HAP-1 (cell line): Measurements from ENCODE around the gene POC1A.

Experiments used
- DNase-seq, 2 experiments: peaks; one replicate each; pipeline ENCODE4 v3.0.0-alpha.2; 2016 to 2020; ENCODE audit warnings: low spot score in 2 of 2
- H3K27me3 ChIP-seq: fragments of 250-450 bp; sonication (Bioruptor Pico); 2 replicates; pipeline ENCODE4 v1.5.1; 2020; ENCODE audit warnings: low read depth, mild to moderate bottlenecking, moderate library complexity
- H3K36me3 ChIP-seq: fragments of 250-450 bp; sonication (Bioruptor Pico); replicated peaks from 2 replicates; pipeline ENCODE4 v1.5.1; 2020; ENCODE audit warnings: mild to moderate bottlenecking
- H3K4me1 ChIP-seq: fragments of 250-450 bp; sonication (Bioruptor Pico); 2 replicates; pipeline ENCODE4 v1.5.1; 2020; ENCODE audit warnings: mild to moderate bottlenecking
- H3K4me3 ChIP-seq: fragments of 250-450 bp; sonication (Bioruptor Pico); 2 replicates; pipeline ENCODE4 v1.5.1; 2020; ENCODE audit warnings: mild to moderate bottlenecking, moderate library complexity
- H3K9me3 ChIP-seq: fragments of 250-450 bp; sonication (Bioruptor Pico); 2 replicates; pipeline ENCODE4 v1.5.1; 2020; ENCODE audit warnings: mild to moderate bottlenecking, moderate library complexity
- in situ Hi-C: fragments of 300-500 bp; cut with MboI; formaldehyde crosslinking; loops from 3 replicates; pipeline ENCODE4 v1.14.3; 2020; ENCODE audit warnings: low sequenced_read_pairs, inconsistent platforms, mixed read lengths

POC1A gene

DNA sequence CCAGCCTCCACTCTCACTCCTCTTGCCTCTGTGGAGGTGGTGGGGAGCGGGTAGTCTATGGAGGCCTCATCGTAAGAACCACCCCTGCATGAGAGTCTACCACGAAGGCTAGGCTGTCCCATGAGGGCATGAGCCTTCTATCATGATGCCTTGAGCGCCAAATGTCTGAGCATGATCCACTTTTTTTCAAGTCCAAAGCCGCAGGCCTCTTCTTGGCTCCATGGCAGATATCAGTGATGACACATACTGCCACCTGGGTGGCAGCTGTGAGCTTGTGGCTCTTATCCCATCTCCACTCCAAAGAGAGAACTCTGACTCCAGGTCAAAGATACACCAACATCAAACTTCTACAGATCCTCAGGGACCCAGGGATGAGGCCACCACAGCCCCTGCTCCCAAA is 13.5 kb downstream of the POC1A start:
- no peaks in the 10 kb centered on the region for H3K9me3 ChIP-seq
- no peak for DNase-seq
- no peak overlapping the region for H3K4me3 ChIP-seq
- H3K4me1 ChIP-seq: no peaks in the 10 kb centered on the region
- H3K36me3 ChIP-seq: peaks cover 47% of the 10 kb centered on the region
- no peaks in the 10 kb centered on the region for H3K27me3 ChIP-seq
- in situ Hi-C loops: loop anchor here (5.0 kb wide), 1 partner anchor 138 kb away; no protein-coding TSS in a partner anchor

DNA sequence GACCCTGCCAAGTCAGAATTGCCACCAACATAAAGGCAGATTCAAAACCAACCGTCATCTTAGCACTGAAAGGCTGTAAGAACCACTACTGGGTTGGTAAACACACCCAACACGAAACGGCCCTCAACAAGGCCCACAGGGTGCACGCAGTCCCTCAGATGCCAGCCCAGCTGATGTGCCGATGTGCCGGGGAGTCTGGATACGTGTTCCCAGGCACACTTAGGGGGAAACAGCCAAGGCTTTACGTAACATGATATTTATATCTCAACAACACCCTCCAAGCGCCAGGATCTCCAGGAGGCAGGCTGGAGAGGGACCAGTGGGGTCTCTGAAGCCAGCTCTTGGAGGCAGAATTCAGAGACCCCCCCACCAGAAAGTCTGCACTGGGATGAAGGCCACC is 14.2 kb downstream of the POC1A start:
- peaks cover 43% of the 10 kb centered on the region for H3K36me3 ChIP-seq
- H3K27me3 ChIP-seq: no peaks in the 10 kb centered on the region
- no peaks in the 10 kb centered on the region for H3K9me3 ChIP-seq
- in situ Hi-C loops: loop anchor here (5.0 kb wide), 1 partner anchor 138 kb away; no protein-coding TSS in a partner anchor
- no peak overlapping the region for H3K4me3 ChIP-seq
- DNase-seq: no peak
- H3K4me1 ChIP-seq: no peaks in the 10 kb centered on the region

DNA sequence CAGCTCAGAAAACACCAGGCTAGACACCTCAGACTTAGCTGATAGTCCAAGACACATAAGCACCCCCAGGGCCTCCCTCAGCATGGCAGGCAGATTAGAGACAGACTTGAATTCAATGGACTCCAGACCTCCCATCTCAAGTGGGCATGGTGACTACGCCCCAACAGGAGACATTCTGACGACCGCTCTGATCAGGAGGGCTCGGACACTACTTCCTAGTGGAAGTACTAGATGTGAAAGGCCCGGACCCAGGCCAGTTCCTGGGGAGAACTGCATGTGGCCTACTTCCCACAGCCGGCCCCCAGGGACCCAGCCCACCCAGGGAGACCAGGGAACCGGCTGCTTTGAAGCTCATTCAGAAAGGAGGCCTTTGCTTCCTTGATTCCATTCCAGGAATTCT is 16.9 kb downstream of the POC1A start:
- H3K36me3 ChIP-seq: peaks cover 39% of the 10 kb centered on the region
- no peaks in the 10 kb centered on the region for H3K9me3 ChIP-seq
- no peak overlapping the region for H3K4me3 ChIP-seq
- no peaks in the 10 kb centered on the region for H3K4me1 ChIP-seq
- H3K27me3 ChIP-seq: no peaks in the 10 kb centered on the region
- in situ Hi-C loops: no loop called here
- no peak for DNase-seq

DNA sequence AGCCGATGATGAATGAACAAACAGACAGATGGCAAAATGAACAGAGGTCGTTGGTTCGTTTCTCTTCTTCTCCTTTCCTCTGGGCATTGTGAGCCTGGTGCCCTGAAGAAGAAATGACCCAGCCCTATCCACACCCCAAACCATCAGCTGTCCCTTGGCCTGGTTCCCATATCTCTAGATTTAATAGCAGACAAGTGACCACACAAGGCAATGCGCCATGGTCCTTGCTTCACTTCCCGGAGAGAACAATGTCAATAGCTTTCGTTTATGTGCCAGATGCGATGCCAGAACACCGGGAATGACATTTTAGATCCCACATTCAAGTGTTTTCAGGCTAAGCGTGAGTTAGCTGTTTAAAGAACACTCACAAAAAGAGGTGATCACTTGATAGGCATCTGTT is 17.7 kb downstream of the POC1A start:
- Histone ChIP-seq H3K36me3 (peaks cover 39% of the 10 kb centered on the region), H3K27me3 (no peaks in the 10 kb centered on the region), H3K4me3 (no peak overlapping the region), H3K4me1 (no peaks in the 10 kb centered on the region), H3K9me3 (no peaks in the 10 kb centered on the region)
- in situ Hi-C loops: no loop called here
- no peak for DNase-seq

DNA sequence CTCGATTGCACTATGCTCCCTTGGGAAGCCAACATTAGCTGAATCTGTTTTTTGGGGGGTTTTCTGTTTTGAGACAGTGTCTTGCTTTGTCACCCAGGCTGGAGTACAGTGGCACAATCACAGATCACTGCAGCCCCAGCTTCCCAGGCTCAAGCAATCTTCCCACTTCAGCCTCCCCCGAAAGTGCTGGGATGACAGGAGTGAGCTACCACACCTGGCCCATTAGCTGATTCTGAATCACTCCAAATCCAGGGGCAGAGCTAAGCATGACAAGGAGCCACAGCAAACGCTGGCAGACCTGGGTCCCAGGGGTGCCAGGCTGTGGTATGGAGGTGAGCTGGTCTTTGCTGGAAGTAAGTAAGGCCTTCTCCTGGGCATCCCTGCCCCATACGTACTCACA is 18.9 kb downstream of the POC1A start:
- no peaks in the 10 kb centered on the region for H3K4me1 ChIP-seq
- H3K27me3 ChIP-seq: no peaks in the 10 kb centered on the region
- H3K9me3 ChIP-seq: no peaks in the 10 kb centered on the region
- in situ Hi-C loops: no loop called here
- no peak overlapping the region for H3K4me3 ChIP-seq
- DNase-seq: no peak
- peaks cover 31% of the 10 kb centered on the region for H3K36me3 ChIP-seq

DNA sequence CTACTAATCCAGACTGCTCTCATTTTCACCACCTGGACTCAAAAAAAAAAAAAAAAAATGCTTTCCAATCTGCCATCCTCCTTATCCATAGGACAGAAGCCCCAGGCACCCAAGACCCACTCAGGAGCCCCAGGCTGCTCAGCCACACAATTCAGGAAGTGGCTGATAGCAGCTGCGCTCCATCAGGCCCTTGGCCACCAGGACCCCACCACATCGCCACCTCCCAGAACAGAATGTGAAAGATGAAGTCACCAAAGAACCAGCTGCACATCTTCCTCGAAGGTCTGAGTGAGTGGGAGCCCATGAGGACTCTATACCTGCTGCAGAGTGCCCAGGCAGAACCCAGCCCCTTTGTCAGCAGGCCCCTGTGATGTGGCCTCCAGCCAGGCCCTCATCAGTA is 19.5 kb downstream of the POC1A start:
- DNase-seq: no peak
- H3K27me3 ChIP-seq: no peaks in the 10 kb centered on the region
- no peaks in the 10 kb centered on the region for H3K9me3 ChIP-seq
- peaks cover 32% of the 10 kb centered on the region for H3K36me3 ChIP-seq
- H3K4me3 ChIP-seq: no peak overlapping the region
- no peaks in the 10 kb centered on the region for H3K4me1 ChIP-seq
- in situ Hi-C loops: no loop called here

DNA sequence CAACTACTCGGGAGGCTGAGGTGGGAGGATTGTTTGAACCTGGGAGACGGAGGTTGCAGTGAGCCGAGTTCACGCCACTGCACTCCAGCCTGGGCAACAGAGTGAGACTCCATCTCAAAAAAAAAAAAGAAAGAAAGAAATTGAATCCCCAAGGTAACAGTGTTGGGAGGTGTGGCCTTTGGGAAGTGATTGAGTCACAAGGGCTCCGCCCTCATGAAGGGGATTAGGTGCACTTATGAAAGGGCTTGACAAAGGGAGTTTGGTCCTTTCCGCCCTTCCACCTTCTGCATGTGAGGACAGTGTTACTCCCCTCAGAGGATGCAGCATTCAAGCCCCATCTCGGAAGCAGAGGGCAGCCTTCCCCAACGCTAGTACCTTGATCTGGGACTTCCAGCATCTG is 21.3 kb downstream of the POC1A start:
- Histone ChIP-seq H3K4me1 (no peaks in the 10 kb centered on the region), H3K9me3 (no peaks in the 10 kb centered on the region), H3K4me3 (no peak overlapping the region), H3K36me3 (peaks cover 36% of the 10 kb centered on the region), H3K27me3 (no peaks in the 10 kb centered on the region)
- in situ Hi-C loops: no loop called here
- DNase-seq: peak in 1 of 2 experiments; percentile 18

DNA sequence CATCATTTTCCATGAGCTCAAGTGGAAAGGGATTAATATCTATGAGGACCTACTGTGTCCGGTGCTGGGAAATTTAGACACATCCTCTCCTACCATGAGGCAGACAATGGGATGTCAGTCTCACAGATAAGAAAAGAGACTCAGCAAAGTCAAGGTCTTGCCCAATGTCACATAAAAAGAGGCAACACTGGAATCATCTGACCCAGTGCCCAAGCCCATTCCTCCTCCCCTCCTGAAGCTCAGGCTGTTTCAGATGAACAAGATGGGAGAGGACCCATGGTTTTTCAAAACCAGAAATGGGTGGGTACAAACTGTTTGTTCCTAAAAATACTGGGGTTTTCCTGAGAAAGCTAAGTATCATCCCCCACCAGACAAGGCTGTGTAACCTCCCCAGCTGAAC is 22.2 kb downstream of the POC1A start:
- Histone ChIP-seq H3K4me3 (no peak overlapping the region), H3K27me3 (no peaks in the 10 kb centered on the region), H3K36me3 (peaks cover 30% of the 10 kb centered on the region), H3K4me1 (no peaks in the 10 kb centered on the region), H3K9me3 (no peaks in the 10 kb centered on the region)
- in situ Hi-C loops: no loop called here
- DNase-seq: no peak

DNA sequence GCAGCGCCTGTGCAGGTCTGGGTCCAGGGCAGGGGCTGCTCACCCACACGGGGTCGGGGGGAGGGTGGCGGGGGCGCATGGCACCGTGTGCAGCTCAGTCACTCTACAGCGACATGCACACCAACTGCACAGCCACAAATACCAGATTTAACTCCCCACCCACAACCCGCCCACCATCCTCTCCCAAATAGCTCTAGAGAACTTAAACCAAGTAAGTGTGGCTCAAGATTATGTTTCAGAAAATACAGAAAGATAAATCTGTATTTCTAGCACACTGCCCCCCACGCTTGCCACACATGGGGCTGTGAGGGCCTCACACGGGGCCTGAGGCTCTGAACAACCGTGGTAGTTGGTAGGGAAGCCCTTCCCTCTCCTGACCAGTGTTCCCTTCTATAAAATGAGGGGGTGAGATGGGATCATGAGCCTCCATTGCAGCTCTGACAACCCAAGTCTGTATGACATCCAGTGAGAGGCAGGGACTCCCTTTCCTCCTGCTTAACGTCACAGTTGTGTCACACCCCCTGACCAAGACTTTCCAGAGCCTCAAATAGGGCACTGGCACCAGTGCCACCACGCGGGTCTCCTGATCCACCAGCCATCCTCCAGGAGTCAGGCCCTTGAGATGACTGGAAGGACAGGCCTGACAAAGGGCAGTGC is 23.1 kb downstream of the POC1A start:
- H3K4me1 ChIP-seq: no peaks in the 10 kb centered on the region
- DNase-seq: no peak
- in situ Hi-C loops: no loop called here
- H3K4me3 ChIP-seq: no peak overlapping the region
- H3K27me3 ChIP-seq: no peaks in the 10 kb centered on the region
- no peaks in the 10 kb centered on the region for H3K9me3 ChIP-seq
- peaks cover 22% of the 10 kb centered on the region for H3K36me3 ChIP-seq

DNA sequence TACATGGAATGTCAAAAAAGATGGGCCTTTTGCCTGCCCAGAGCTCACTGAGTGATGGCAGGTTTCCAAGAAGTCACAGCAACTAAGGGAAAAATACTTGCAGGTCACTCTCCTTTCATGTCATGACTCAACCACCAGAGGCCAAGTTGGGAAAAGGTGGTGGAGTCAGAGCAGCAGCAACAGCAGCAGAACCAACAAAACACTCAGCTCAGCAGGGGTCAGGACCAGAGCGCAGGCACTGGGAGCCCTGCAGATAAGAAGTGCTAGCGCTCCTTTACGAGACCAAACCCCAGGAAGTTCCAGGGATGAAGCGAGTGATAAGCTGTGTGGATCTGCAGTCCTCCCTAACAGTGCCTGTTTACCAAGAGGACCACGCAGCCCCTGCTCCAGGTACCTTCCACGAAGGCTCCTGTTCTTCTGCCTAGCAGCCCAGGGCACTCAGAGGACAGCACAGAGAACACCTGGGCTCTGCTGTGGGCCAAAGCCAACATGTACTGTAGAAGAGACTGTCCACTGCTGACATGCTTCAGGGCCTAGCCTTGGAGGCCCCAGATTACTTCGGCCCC is 26.0 kb downstream of the POC1A start:
- in situ Hi-C loops: no loop called here
- Histone ChIP-seq H3K27me3 (no peaks in the 10 kb centered on the region), H3K9me3 (no peaks in the 10 kb centered on the region), H3K36me3 (peaks cover 31% of the 10 kb centered on the region), H3K4me1 (no peaks in the 10 kb centered on the region), H3K4me3 (no peak overlapping the region)
- no peak for DNase-seq

DNA sequence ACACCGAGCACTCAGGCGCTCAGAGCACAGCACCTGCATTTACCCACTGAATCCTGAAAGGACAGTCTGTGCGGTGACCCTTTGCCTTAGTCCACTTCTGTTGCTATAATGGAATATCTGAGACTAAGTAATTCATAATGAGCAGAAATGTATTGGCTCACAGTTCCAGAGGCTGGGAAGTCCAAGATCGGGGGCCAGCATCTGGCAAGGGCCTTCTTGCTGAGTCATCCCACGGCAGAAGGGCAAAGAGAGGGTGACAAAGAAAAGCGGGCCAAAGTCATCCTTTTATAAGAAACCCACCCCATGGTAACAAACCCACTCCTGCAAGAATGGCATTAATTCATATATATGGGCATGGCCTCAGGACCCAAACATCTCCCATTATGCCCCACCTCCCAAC is 27.7 kb downstream of the POC1A start:
- no peak for DNase-seq
- in situ Hi-C loops: no loop called here
- Histone ChIP-seq H3K27me3 (no peaks in the 10 kb centered on the region), H3K36me3 (peaks cover 46% of the 10 kb centered on the region), H3K4me1 (no peaks in the 10 kb centered on the region), H3K4me3 (no peak overlapping the region), H3K9me3 (no peaks in the 10 kb centered on the region)

DNA sequence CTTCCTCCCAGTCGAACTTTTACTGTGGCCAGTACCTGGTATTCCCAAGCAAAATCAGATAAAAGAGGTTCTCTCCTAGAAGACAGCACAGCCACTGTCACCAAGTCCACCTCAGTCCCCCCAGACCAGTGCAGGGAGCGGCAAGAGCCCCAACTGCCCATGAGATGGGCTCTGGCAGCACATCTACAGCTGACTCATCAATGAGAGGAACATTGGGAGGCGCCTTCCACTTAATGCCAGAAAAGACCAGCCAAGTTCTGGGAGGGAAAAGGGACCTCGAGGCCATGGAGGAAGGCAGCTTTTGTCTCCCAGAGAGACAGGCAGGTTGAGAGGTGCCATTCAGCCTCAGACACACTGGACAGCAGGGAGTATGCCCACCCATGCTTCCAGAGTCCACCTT is 28.2 kb downstream of the POC1A start:
- Histone ChIP-seq H3K4me3 (no peak overlapping the region), H3K27me3 (no peaks in the 10 kb centered on the region), H3K36me3 (peaks cover 50% of the 10 kb centered on the region), H3K4me1 (no peaks in the 10 kb centered on the region), H3K9me3 (no peaks in the 10 kb centered on the region)
- DNase-seq: no peak
- in situ Hi-C loops: no loop called here

DNA sequence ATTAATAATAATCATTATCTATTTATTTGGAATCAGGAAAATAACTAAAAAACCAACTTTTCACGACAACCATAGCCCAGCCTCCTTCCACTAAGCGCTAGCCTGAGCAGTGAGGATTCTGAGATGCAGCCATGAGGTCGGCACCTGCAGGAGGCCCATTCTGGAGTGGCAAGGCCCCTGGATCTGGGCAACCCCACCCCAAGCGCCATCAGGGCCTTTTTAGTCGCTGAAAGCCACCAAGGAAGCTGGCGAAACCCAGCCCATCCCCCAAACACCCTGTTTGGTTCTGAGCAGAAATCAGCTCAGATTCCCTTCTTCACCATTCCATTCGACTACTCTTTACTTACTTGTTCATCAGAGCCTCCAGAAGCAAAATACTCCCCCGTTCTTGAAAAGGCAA is 29.5 kb downstream of the POC1A start:
- no peak overlapping the region for H3K4me3 ChIP-seq
- H3K36me3 ChIP-seq: peaks cover 53% of the 10 kb centered on the region
- no peaks in the 10 kb centered on the region for H3K4me1 ChIP-seq
- no peak for DNase-seq
- H3K9me3 ChIP-seq: no peaks in the 10 kb centered on the region
- in situ Hi-C loops: no loop called here
- H3K27me3 ChIP-seq: no peaks in the 10 kb centered on the region

DNA sequence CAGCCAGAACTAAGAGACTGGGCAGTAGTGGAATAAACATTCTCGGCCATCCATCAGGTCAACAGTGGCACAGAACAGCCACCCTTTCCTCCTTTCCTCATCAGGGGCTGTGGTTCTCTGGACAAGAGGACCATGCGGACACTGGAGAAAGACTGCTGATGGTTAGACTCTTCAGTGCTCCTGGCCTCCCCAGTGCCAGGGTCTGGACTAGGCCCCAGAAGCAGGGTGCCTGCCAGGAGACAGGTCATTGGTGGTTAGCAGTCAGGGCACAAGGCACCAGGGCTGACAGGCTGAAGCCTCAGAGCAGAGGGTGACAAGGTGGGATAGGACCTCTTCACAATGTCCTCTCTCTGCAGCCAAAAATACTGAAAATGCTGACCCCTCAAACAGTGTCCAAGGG is 30.1 kb downstream of the POC1A start:
- in situ Hi-C loops: no loop called here

More for the DNA sequence above, 30.1 kb downstream of the POC1A start:
- Histone ChIP-seq H3K9me3 (no peaks in the 10 kb centered on the region), H3K36me3 (peaks cover 49% of the 10 kb centered on the region), H3K4me3 (no peak overlapping the region), H3K27me3 (no peaks in the 10 kb centered on the region), H3K4me1 (no peaks in the 10 kb centered on the region)
- DNase-seq: no peak
